K562 (cell line): ENCODE data around the gene SYMPK. TPM values are rescaled to one million over a fixed set of nuclear protein-coding genes. Genes with fewer than 3 reads are reported as not detected.

ENCODE experiments used
- CBFB ChIP-seq: sonication (generic); formaldehyde crosslinking; IDR thresholded peaks from 2 replicates; pipeline ENCODE4 v1.4.0; 2020; ENCODE audit warnings: mild to moderate bottlenecking, missing genetic modification reagents
- CBX2 ChIP-seq: fragments of 200-600 bp; sonication (generic); IDR thresholded peaks from one replicate; pipeline ENCODE4 v1.6.1; 2012; ENCODE audit warnings: mild to moderate bottlenecking, low read length, inconsistent platforms; ENCODE audit not compliant: insufficient read depth, poor library complexity, severe bottlenecking
- EP300 ChIP-seq: IDR thresholded peaks from 2 replicates; pipeline ENCODE4 v1.6.1; 2012; ENCODE audit warnings: low read length, improper control_type of control experiment
- HCFC1 ChIP-seq: IDR thresholded peaks from 2 replicates; pipeline ENCODE4 v1.6.1; 2012; ENCODE audit warnings: low read depth, low read length, improper control_type of control experiment
- KAT8 ChIP-seq: fragments of 450-650 bp; IDR thresholded peaks from 2 replicates; pipeline ENCODE4 v1.6.1; 2016; ENCODE audit warnings: low read depth, mild to moderate bottlenecking
- MAZ ChIP-seq, 2 experiments: fragments of 450-650 bp in 1 of 2; sonication (generic) in 1 of 2; formaldehyde crosslinking; IDR thresholded peaks in 1 of 2; conservative IDR thresholded peaks in 1 of 2; 2 replicates each; pipeline versions ENCODE4 v1.4.0 to v1.5.0; 2020; ENCODE audit warnings: mild to moderate bottlenecking in 1 of 2, missing genetic modification reagents in 1 of 2
- NFIX ChIP-seq: fragments of 250-450 bp; sonication (Bioruptor Pico); IDR thresholded peaks from 2 replicates; pipeline ENCODE4 v1.4.0; 2020; ENCODE audit warnings: low read depth, mild to moderate bottlenecking, moderate library complexity
- NR0B1 ChIP-seq: fragments of 450-650 bp; IDR thresholded peaks from one replicate; pipeline ENCODE4 v1.6.1; 2018; ENCODE audit warnings: mild to moderate bottlenecking, moderate library complexity; ENCODE audit not compliant: partially characterized antibody
- NRF1 ChIP-seq, 2 experiments: fragments of 450-650 bp; IDR thresholded peaks in 1 of 2; conservative IDR thresholded peaks in 1 of 2; 2 replicates each; pipeline ENCODE4 v1.6.1; 2014; ENCODE audit warnings: mild to moderate bottlenecking in 2 of 2
- NUFIP1 ChIP-seq: fragments of 450-650 bp; IDR thresholded peaks from 2 replicates; pipeline ENCODE4 v1.6.1; 2018; ENCODE audit not compliant: partially characterized antibody
- POLR2AphosphoS5 ChIP-seq: IDR thresholded peaks from 2 replicates; pipeline ENCODE4 v1.6.1; 2011; ENCODE audit warnings: mild to moderate bottlenecking, low read depth, low read length, moderate library complexity; ENCODE audit not compliant: control insufficient read depth, insufficient read depth
- SAFB ChIP-seq: fragments of 200-400 bp; formaldehyde crosslinking; IDR thresholded peaks from 2 replicates; pipeline ENCODE4 v1.6.1; 2017; ENCODE audit warnings: low read depth, low read length, borderline replicate concordance
- SIN3A ChIP-seq, 2 experiments: fragments of 150-350 bp in 1 of 2; IDR thresholded peaks; 2 replicates each; pipeline ENCODE4 v1.6.1; 2011 to 2016; ENCODE audit warnings: borderline replicate concordance in 2 of 2, low read depth in 2 of 2, low read length in 2 of 2, mild to moderate bottlenecking in 2 of 2, moderate library complexity in 2 of 2; ENCODE audit not compliant: control insufficient read depth in 1 of 2
- U2AF2 ChIP-seq: fragments of 200-400 bp; formaldehyde crosslinking; optimal IDR thresholded peaks from 2 replicates; pipeline ENCODE3; 2017; ENCODE audit warnings: low read depth, mild to moderate bottlenecking, low read length
- ZC3H11A ChIP-seq: IDR thresholded peaks from 2 replicates; pipeline ENCODE4 v1.6.1; 2012; ENCODE audit warnings: low read depth, low read length, improper control_type of control experiment
- ZNF324 ChIP-seq: fragments of 250-450 bp; sonication (Bioruptor Pico); IDR thresholded peaks from 2 replicates; pipeline ENCODE4 v1.4.0; 2020; ENCODE audit warnings: mild to moderate bottlenecking
- ZNF41 ChIP-seq: fragments of 250-450 bp; sonication (Bioruptor Pico); conservative IDR thresholded peaks from 2 replicates; pipeline ENCODE4 v1.4.0; 2020; ENCODE audit warnings: mild to moderate bottlenecking
- polyA plus RNA-seq, 8 experiments: library from polyadenylated mRNA; depleted of rRNA in 4 of 8; stranded (reverse) in 5 of 8; unstranded in 3 of 8; fragments of >200 nt; fragmentation: Nextera tagmentation in 2 of 8; fragmentation: Illumina TruSeq in 1 of 8; extraction: Ambion mirVana in 2 of 8; extraction: Trizol in 1 of 8; gene quantifications; 2 replicates each; pipeline versions ENCODE4 v1.2.1 to v1.2.3, GENCODE V29; 2011 to 2014; ENCODE audit warnings: inconsistent platforms in 1 of 8, missing spikeins in 1 of 8
- total RNA-seq, 7 experiments: library from RNA; depleted of rRNA in 6 of 7; stranded (reverse); fragments of >200 nt in 6 of 7; fragmentation: Illumina TruSeq in 2 of 7; extraction: Trizol in 2 of 7; gene quantifications; 2 replicates each; pipeline versions ENCODE4 v1.2.1 to v1.2.3, GENCODE V29; 2011 to 2021; ENCODE audit warnings: low replicate concordance in 1 of 7
- TF ChIP-seq, protein P1 (sequence below), 3 experiments: IDR thresholded peaks in 2 of 3; conservative IDR thresholded peaks in 1 of 3; 2 replicates each; pipeline ENCODE4 v1.5.1; 2011 to 2012; ENCODE audit warnings: low read length in 3 of 3, mild to moderate bottlenecking in 3 of 3, control low read depth in 2 of 3, improper control_type of control experiment in 1 of 3, inconsistent platforms in 1 of 3, low read depth in 1 of 3, mixed read lengths in 1 of 3, moderate library complexity in 1 of 3; ENCODE audit not compliant: insufficient read depth in 2 of 3
- TF ChIP-seq, protein P2 (sequence below): fragments of 450-650 bp; IDR thresholded peaks from 2 replicates; pipeline ENCODE4 v1.6.1; 2016; ENCODE audit warnings: antibody characterized with exemption
- TF ChIP-seq, protein P3 (sequence below): fragments of 450-650 bp; IDR thresholded peaks from 2 replicates; pipeline ENCODE4 v1.6.1; 2016; ENCODE audit warnings: mild to moderate bottlenecking

Gene SYMPK
- total and polyA plus RNA-seq, 9 of the 15 experiments (the other 6 are each of a cell fraction or from before 2014, with no cell fraction given): 0.73 to 95.5 (median 58.4) TPM

- TF ChIP-seq, protein P1, sequence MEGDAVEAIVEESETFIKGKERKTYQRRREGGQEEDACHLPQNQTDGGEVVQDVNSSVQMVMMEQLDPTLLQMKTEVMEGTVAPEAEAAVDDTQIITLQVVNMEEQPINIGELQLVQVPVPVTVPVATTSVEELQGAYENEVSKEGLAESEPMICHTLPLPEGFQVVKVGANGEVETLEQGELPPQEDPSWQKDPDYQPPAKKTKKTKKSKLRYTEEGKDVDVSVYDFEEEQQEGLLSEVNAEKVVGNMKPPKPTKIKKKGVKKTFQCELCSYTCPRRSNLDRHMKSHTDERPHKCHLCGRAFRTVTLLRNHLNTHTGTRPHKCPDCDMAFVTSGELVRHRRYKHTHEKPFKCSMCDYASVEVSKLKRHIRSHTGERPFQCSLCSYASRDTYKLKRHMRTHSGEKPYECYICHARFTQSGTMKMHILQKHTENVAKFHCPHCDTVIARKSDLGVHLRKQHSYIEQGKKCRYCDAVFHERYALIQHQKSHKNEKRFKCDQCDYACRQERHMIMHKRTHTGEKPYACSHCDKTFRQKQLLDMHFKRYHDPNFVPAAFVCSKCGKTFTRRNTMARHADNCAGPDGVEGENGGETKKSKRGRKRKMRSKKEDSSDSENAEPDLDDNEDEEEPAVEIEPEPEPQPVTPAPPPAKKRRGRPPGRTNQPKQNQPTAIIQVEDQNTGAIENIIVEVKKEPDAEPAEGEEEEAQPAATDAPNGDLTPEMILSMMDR (IDR thresholded peaks at IDR 0.05 in 2 of 3, conservative IDR thresholded peaks at IDR 0.05 in 1 of 3; ENCODE audit: insufficient read depth in 2 of 3, low read depth in 1 of 3, low read length in 3 of 3): peak in 2 of 3 experiments; percentile 7 to 32; a peak in 2 of 6 replicates
- peak; percentile 60 to 61; a peak in 3 of 4 replicates for TF ChIP-seq NRF1 (conservative IDR thresholded peaks at IDR 0.05 in 1 of 2, IDR thresholded peaks at IDR 0.05 in 1 of 2)
- peak in 1 of 2 experiments; percentile 42; a peak in 2 of 4 replicates for TF ChIP-seq MAZ (CRISPR knock-in tag; conservative IDR thresholded peaks at IDR 0.05 in 1 of 2, IDR thresholded peaks at IDR 0.05 in 1 of 2)
- peak; percentile 77 for TF ChIP-seq SAFB
- TF ChIP-seq SIN3A (IDR thresholded peaks at IDR 0.05; ENCODE audit: borderline replicate concordance in 2 of 2, control insufficient read depth in 1 of 2, low read depth in 2 of 2, low read length in 2 of 2): peak in 1 of 2 experiments; percentile 4; a peak in 1 of 4 replicates
- TF ChIP-seq CBX2: no peak
- no peak for TF ChIP-seq NR0B1
- TF ChIP-seq KAT8: no peak
- no peak for TF ChIP-seq U2AF2
- no peak for TF ChIP-seq NUFIP1
- no peak for TF ChIP-seq EP300
- TF ChIP-seq ZC3H11A: no peak
- peak; percentile 95 for TF ChIP-seq HCFC1
- TF ChIP-seq POLR2AphosphoS5: no peak
- TF ChIP-seq, protein P2, sequence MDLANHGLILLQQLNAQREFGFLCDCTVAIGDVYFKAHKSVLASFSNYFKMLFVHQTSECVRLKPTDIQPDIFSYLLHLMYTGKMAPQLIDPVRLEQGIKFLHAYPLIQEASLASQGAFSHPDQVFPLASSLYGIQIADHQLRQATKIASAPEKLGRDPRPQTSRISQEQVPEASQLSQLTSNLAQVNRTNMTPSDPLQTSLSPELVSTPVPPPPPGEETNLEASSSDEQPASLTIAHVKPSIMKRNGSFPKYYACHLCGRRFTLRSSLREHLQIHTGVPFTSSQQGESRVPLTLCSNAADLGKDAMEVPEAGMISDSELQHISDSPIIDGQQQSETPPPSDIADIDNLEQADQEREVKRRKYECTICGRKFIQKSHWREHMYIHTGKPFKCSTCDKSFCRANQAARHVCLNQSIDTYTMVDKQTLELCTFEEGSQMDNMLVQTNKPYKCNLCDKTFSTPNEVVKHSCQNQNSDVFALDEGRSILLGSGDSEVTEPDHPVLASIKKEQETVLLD: no peak
- no peak for TF ChIP-seq CBFB
- TF ChIP-seq, protein P3, sequence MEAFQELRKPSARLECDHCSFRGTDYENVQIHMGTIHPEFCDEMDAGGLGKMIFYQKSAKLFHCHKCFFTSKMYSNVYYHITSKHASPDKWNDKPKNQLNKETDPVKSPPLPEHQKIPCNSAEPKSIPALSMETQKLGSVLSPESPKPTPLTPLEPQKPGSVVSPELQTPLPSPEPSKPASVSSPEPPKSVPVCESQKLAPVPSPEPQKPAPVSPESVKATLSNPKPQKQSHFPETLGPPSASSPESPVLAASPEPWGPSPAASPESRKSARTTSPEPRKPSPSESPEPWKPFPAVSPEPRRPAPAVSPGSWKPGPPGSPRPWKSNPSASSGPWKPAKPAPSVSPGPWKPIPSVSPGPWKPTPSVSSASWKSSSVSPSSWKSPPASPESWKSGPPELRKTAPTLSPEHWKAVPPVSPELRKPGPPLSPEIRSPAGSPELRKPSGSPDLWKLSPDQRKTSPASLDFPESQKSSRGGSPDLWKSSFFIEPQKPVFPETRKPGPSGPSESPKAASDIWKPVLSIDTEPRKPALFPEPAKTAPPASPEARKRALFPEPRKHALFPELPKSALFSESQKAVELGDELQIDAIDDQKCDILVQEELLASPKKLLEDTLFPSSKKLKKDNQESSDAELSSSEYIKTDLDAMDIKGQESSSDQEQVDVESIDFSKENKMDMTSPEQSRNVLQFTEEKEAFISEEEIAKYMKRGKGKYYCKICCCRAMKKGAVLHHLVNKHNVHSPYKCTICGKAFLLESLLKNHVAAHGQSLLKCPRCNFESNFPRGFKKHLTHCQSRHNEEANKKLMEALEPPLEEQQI: no peak
- 0 out of 2 replicates have a peak, but pooled peaks have one; percentile 20 for TF ChIP-seq ZNF41 (CRISPR knock-in tag)
- no peak for TF ChIP-seq NFIX (CRISPR knock-in tag)
- no peak for TF ChIP-seq ZNF324 (CRISPR knock-in tag)
Measured at GRCh38 chr19:45885556-45886426, 22.8 kb upstream of the SYMPK start, which contains the start of gene IRF2BP1 (continued).
